ENCODE measurements around the gene NDUFS6. TPM values are rescaled to one million over a fixed set of nuclear protein-coding genes. Genes with fewer than 3 reads are reported as not detected.
"Not testable (repeated sequence)": the region's sequence is repeated elsewhere in the genome, so short reads cannot be mapped to it uniquely, and the experiment has no call there.

Gene NDUFS6
- total RNA-seq, 1 donor from 2014 or later = 69.2 TPM

DNA sequence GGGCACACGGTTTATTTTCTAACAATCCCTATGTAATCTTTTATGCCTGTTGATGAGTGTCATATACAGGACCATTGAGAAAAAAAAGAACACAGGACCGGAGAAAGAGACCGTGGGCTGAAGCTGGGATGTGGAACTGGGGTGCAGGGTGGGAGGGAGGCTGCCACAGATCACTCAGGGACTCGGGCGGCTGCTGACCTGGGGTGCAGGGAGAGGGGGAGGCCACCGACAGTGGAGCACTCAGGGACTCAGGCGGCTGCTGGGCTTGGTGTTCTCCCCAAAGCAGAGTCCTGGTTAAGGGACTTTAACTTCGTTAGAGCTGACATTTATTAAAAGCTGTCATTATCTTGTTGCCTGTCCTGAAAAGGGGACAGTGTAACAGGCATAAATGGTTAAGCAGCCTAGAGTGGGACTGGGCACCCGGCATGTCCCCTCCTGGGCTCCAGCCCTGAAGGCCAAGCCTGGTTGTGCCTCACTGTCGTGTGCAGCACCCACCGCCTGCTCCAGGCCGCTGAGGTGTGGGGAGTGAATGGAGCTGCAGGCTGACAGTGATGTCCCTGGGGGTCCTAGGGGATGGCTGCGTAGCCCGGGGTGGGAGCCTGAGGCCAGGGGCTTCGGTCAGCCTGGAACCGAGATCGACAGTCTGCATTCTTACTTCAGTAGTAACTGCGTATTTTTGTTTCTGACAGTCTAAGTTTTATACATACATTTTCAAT lies 14.0 kb downstream of the NDUFS6 start:
- peaks cover 5% of the 10 kb centered on the region for H3K36me3 ChIP-seq (ENCODE audit: control insufficient read depth, insufficient read depth, low read length)
- DNase-seq (ENCODE audit: low read depth) = no peak
- H3K27me3 ChIP-seq (ENCODE audit: control insufficient read depth, insufficient read depth, low read length) = no peaks in the 10 kb centered on the region
- no peak overlapping the region for H3K4me3 ChIP-seq (ENCODE audit: low read depth, low read length)
- TF ChIP-seq, protein P1, sequence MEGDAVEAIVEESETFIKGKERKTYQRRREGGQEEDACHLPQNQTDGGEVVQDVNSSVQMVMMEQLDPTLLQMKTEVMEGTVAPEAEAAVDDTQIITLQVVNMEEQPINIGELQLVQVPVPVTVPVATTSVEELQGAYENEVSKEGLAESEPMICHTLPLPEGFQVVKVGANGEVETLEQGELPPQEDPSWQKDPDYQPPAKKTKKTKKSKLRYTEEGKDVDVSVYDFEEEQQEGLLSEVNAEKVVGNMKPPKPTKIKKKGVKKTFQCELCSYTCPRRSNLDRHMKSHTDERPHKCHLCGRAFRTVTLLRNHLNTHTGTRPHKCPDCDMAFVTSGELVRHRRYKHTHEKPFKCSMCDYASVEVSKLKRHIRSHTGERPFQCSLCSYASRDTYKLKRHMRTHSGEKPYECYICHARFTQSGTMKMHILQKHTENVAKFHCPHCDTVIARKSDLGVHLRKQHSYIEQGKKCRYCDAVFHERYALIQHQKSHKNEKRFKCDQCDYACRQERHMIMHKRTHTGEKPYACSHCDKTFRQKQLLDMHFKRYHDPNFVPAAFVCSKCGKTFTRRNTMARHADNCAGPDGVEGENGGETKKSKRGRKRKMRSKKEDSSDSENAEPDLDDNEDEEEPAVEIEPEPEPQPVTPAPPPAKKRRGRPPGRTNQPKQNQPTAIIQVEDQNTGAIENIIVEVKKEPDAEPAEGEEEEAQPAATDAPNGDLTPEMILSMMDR (IDR thresholded peaks at IDR 0.05; ENCODE audit: insufficient read depth, low read length, poor library complexity, severe bottlenecking) = no peak

DNA sequence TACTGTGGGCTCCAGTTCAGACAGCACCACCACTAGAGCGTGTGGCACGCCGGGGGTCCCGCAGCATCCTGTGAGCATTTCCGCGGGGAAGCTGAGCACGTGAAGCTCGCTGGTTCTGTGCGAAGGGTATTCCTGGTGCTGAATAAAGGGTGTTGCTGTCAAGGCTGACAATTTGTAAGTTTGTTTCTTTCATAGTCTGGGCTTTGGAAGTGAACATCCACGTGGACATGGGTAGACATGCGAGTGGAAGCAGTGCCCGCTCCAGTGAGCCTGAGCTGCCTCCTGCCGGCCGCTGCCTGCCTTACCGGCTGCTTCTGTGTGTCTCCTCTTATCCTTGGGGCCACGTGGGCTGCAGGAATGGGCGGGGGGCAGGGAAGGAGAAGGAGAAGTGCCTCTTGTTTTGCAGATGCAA lies 14.7 kb downstream of the NDUFS6 start:
- H3K36me3 ChIP-seq (ENCODE audit: control insufficient read depth, insufficient read depth, low read length) = peaks cover 5% of the 10 kb centered on the region
- no peaks in the 10 kb centered on the region for H3K27me3 ChIP-seq (ENCODE audit: control insufficient read depth, insufficient read depth, low read length)
- H3K4me3 ChIP-seq (ENCODE audit: low read depth, low read length) = no peak overlapping the region
- TF ChIP-seq, protein P1 (IDR thresholded peaks at IDR 0.05; ENCODE audit: insufficient read depth, low read length, poor library complexity, severe bottlenecking) = no peak
- no peak for DNase-seq (ENCODE audit: low read depth)

DNA sequence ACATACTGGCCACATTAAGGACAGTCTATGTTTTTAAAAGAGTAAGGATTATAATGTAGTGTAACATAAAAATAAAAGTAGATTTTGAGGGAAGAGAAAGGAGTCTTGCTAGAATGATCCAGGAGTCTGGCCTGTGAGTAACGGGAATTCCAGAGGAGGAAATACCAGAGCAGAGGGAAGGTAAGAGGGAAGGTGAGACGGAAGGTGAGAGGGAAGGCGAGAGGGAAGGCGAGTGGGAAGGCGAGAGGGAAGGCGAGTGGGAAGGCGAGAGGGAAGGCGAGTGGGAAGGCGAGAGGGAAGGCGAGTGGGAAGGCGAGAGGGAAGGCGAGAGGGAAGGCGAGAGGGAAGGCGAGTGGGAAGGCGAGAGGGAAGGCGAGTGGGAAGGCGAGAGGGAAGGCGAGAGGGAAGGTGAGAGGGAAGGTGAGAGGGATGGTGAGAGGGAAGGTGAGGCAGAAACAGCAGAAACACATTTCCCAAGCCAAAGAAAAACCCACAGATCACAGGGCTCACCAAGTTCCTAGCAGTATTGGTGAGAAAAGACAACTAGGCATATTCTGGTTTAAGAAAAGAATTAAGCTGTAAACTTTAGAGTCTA lies 15.4 kb downstream of the NDUFS6 start:
- H3K4me3 ChIP-seq (ENCODE audit: low read depth, low read length); DNase-seq (ENCODE audit: low read depth); H3K36me3 ChIP-seq (ENCODE audit: control insufficient read depth, insufficient read depth, low read length); H3K27me3 ChIP-seq (ENCODE audit: control insufficient read depth, insufficient read depth, low read length): not testable (repeated sequence)

DNA sequence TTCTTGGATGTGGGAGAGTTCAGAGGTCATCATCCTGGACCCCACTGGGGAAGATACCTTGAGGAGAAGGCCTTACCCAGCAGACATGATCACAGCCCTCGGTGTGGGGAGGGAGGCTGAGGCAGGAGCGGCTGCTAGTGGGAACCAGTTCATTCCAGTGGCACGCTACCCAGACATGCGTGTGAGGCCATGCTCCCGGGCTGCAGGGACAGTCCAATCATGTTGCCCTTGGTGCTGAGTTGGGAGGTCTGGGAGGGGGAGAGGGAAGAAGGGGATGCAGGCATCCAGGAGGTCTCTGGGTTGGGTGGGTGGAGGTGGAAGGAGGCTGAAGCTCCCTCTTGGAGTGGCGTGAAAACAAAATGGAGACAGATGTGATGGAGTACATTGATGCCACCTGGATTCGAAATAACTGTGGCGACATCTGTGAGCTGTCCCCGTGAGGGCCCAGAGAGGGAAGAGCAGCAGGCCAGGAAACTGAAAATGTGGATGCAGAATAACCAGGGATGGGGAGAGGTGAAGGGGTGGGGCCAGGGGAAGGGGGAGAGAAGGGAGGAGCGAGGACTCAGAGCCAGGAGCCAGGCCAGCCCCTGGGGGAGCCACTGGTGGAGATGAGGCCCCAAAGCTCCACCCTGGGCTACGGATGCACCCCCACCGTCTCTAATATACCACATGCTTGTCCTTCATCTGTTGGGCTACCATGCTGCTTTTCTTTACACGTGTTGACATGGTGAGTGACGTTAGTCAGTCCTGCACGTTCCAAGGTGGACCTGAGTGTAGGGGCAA lies 16.2 kb downstream of the NDUFS6 start:
- no peak overlapping the region for H3K4me3 ChIP-seq (ENCODE audit: low read depth, low read length)
- peaks cover 5% of the 10 kb centered on the region for H3K36me3 ChIP-seq (ENCODE audit: control insufficient read depth, insufficient read depth, low read length)
- DNase-seq (ENCODE audit: low read depth) = no peak
- no peaks in the 10 kb centered on the region for H3K27me3 ChIP-seq (ENCODE audit: control insufficient read depth, insufficient read depth, low read length)
- TF ChIP-seq, protein P1 (IDR thresholded peaks at IDR 0.05; ENCODE audit: insufficient read depth, low read length, poor library complexity, severe bottlenecking) = no peak

DNA sequence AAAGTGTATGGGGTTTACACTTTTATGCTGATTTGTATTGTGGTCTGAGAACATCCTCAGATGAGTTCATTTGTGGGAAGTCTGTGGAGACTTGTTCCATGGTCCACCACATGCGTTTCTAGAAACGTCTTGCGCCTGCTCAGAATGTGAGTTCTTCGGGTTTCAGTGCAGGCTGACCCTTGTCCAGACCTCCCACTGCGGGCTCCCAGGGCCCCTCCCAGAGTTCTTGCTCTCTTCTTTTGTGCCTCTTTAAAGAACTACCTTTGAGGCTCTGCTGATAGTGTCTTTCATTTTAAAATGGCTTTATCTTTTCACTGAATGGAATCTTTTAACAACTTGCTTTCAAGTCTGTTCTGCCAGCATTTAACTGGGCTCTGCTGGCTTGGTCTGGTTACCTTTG lies 17.6 kb downstream of the NDUFS6 start:
- DNase-seq (ENCODE audit: low read depth) = no peak
- TF ChIP-seq, protein P1 (IDR thresholded peaks at IDR 0.05; ENCODE audit: insufficient read depth, low read length, poor library complexity, severe bottlenecking) = no peak
- no peaks in the 10 kb centered on the region for H3K27me3 ChIP-seq (ENCODE audit: control insufficient read depth, insufficient read depth, low read length)
- no peak overlapping the region for H3K4me3 ChIP-seq (ENCODE audit: low read depth, low read length)
- H3K36me3 ChIP-seq (ENCODE audit: control insufficient read depth, insufficient read depth, low read length) = peaks cover 5% of the 10 kb centered on the region

DNA sequence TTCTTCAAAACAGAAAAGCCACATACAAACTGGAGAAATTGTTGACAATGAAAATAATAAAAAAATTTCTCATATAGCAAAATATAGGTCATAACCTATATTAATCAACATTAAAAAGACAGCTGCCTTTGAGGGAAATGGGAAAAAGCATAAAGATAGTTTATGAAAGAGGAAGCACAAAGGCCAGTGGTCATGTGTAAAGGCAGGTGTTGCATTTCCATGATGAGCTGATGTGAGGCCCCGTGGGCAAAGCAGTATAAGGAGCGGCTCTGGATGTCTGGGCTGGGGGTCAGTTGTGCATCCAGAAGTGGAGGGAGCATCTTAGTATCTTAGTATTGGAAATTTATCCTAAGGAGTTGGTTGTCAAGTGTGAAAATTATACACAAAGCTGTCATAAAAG lies 18.3 kb downstream of the NDUFS6 start:
- TF ChIP-seq, protein P1 (IDR thresholded peaks at IDR 0.05; ENCODE audit: insufficient read depth, low read length, poor library complexity, severe bottlenecking) = no peak
- H3K27me3 ChIP-seq (ENCODE audit: control insufficient read depth, insufficient read depth, low read length) = no peaks in the 10 kb centered on the region
- no peak overlapping the region for H3K4me3 ChIP-seq (ENCODE audit: low read depth, low read length)
- H3K36me3 ChIP-seq (ENCODE audit: control insufficient read depth, insufficient read depth, low read length) = peaks cover 5% of the 10 kb centered on the region
- no peak for DNase-seq (ENCODE audit: low read depth)
